HepG2 (cell line): ENCODE measurements around the gene TMPRSS11E.

Experiments
- ASH2L ChIP-seq: fragments of 300-600, 200-600 bp; sonication (generic); IDR thresholded peaks from 2 replicates; pipeline ENCODE4 v1.7.0; 2017; ENCODE audit warnings: low read depth, mild to moderate bottlenecking, moderate library complexity, mixed read lengths, low read length; ENCODE audit not compliant: insufficient read length
- ATF2 ChIP-seq: sonication (generic); formaldehyde crosslinking; IDR thresholded peaks from 2 replicates; pipeline ENCODE4 v1.4.0; 2020; ENCODE audit warnings: missing genetic modification reagents
- CTCF ChIP-seq: sonication (generic); formaldehyde crosslinking; IDR thresholded peaks from 2 replicates; pipeline ENCODE4 v1.5.0; 2020; ENCODE audit warnings: mild to moderate bottlenecking, missing genetic modification reagents, moderate library complexity
- NPAS2 ChIP-seq: sonication (generic); formaldehyde crosslinking; IDR thresholded peaks from 2 replicates; pipeline ENCODE4 v1.8.0; 2022; ENCODE audit warnings: mild to moderate bottlenecking, missing genetic modification reagents, borderline replicate concordance
- RFX5 ChIP-seq: IDR thresholded peaks from 2 replicates; pipeline ENCODE4 v1.6.1; 2011; ENCODE audit warnings: low read depth, low read length, improper control_type of control experiment
- SMAD1 ChIP-seq: sonication (generic); formaldehyde crosslinking; IDR thresholded peaks from 2 replicates; pipeline ENCODE4 v1.4.0; 2020; ENCODE audit warnings: missing genetic modification reagents, low read depth, mild to moderate bottlenecking, borderline replicate concordance

- TF ChIP-seq ASH2L: no peak
- TF ChIP-seq ATF2 (CRISPR knock-in tag): no peak
- TF ChIP-seq CTCF (CRISPR knock-in tag): no peak
- TF ChIP-seq SMAD1 (CRISPR knock-in tag): no peak
- no peak for TF ChIP-seq RFX5
- TF ChIP-seq NPAS2 (CRISPR knock-in tag): no peak
Measured at GRCh38 chr4:68460085-68460484, 12.8 kb downstream of the TMPRSS11E start.
